ENCODE measurements around the gene IFIH1.

Gene IFIH1

DNA sequence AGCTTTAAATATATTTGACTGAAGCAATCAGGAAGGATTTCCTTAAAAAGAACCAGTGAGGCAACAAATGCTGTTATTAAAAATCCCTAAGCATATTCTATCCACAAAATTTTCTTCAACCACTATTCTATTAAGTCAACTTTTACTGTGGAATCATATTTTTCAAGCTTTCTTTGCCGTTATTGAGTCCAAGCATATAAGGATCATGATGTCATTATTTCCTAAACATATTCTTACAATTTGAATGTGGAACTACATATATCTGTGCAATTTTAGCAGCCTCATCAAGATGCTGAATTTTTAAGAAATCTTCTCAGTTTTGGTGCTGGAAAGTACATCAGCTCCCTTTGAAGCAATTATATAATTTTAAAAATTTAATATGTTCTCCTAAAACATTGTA, 5.6 kb downstream of the IFIH1 start:
- in situ Hi-C loops (cut with HindIII; ENCODE audit: low sequenced_read_pairs): no loop called here

DNA sequence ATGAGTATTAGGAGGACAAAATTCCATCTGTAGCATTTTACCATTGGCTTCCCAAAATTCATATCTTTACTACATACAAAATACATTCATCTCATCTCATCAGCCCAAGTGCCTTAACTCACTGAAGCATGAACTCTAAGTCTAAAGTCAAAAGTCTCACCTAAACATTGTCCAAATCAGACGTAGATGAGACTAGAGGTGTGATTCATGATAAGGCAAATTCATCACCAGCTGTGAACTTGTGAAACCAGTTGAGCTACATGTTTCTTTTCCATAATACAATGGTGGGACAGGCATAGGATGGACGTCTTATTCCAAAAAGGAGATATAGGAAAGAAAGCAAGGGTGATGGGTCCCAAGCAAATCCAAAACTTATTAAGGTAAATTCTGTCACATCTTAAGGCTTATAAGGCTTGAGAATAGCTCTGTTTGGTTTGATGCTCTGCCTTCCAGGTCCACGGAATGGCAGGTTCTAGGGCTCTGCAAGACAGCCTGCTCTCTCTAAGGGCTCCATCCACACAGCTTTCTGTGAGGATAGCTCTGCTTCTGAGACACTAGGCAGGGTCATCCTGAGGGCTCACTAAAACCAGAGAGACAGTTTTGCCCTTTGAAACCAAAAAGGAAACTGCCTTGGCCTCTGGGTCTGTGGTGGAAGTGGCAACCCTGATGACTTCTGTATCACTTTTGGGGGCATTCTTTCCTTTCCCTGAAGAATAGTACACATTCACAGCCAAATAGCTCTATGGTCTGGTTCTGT, 9.6 kb downstream of the IFIH1 start:
- in situ Hi-C loops (cut with HindIII; ENCODE audit: low sequenced_read_pairs): no loop called here

DNA sequence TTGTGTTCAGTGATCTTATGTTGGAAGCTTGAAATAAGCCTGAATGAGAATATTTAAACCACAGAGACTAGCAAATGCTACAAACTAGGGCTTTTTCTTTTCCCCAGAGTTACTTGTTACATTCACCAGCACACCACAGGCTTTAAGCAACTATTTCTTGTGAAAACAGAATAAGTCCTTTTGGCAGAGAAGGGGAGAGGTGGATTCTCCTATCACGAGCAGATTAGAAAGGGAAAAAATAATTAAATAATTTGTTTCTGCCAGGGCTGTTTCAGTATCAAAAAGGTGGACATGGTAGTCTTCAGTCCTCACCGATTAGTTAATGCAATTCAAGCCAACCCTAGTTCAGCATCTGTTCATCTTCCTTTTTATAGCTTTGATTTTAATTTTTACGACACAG, 12.6 kb downstream of the IFIH1 start:
- in situ Hi-C loops (cut with HindIII; ENCODE audit: low sequenced_read_pairs): no loop called here

DNA sequence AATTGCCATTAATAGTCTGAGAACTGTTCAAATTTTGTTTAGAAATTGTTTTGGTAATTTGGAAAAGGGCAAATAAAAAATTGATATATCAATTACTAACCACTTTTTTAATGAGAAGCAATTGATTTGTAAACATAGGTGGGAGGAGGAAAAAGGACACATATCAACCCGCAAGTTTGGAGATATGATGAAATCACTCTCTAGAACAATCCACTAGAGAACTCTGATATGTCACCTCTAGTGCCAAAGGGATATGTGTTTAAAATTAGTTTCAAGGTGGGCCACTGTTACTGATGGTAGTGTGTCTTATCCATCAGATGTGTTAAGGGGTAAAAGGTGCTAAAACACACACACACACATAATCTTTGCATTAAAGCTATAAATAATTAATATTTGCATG, 16.6 kb downstream of the IFIH1 start:
- in situ Hi-C loops (cut with HindIII; ENCODE audit: low sequenced_read_pairs): no loop called here

DNA sequence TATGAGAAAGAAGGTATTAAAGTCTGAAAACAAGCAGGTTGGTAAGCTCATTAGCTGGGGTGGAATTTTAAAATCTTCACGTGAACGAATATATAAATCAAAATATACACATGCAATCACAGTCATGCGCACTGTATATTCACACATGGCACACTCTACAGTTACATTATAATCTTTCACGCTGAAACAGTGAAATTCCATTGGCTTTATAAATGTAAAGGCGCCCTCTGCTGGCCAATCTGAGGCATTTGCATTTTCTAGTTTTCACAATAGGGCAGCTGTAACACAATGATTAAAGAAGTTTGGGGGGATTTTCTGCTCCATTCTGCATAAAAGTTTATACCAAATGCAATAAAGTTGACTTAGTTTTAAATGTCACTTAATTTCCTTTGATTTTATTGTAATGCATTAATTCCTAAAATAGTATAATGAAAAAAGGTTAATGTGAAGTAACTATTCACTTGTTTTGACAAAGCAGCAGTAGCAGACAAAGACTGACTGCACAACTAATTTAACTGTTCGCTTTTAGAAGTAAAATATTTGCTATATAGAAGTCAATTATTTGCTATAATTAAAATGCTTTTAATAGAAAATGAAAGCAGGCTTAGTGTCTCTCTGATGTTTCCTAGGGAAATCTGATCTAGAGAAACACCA, 17.2 kb downstream of the IFIH1 start:
- in situ Hi-C loops (cut with HindIII; ENCODE audit: low sequenced_read_pairs): no loop called here

DNA sequence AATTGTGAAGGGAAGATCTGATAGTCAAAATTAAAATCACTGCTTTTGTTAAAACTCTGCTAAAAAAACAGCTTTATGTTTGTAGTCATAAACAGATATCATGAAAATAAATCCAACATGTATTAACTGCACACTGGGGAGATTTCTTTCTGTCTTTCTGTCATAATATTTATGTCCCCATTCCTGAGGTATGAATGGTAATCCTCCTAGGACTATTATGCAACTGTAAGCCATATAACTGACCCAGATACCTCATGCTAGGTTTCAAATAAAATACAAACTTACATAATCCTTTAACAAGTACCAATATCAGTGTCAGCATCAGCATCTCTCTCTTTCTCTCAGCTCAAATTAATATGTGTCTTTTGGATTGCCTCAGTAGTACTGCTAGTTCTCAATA, 18.2 kb downstream of the IFIH1 start:
- in situ Hi-C loops (cut with HindIII; ENCODE audit: low sequenced_read_pairs): no loop called here

DNA sequence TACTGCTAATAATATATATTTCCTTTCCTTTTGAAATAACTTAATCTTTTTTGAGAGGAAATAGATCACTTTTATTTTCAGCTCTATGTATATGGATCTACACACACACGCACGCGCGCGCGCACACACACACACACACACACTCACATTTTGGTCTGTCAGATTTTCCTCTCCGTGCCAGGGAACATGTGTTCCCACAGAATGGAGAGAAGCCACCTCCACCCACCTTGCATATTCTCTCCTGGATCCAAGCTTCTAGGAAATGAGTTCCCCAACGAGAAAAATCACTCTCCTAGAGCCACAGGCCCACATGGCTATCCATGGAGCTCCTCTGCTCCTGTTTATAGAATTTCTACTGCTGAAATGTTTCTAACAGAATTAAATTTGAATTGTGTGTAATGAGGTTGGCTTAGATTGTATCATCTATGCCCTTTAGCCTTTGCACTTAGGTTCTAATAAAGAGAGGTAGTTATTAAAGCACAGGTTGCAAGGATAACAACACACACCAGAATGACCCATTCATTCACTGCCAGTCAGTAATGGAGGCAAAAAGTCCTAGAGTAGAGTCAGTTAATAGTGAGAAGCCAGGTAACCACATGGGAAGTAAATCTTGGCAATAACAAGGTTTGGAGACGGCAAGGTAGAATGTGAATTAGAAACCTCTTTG, 19.7 kb downstream of the IFIH1 start:
- in situ Hi-C loops (cut with HindIII; ENCODE audit: low sequenced_read_pairs): no loop called here

DNA sequence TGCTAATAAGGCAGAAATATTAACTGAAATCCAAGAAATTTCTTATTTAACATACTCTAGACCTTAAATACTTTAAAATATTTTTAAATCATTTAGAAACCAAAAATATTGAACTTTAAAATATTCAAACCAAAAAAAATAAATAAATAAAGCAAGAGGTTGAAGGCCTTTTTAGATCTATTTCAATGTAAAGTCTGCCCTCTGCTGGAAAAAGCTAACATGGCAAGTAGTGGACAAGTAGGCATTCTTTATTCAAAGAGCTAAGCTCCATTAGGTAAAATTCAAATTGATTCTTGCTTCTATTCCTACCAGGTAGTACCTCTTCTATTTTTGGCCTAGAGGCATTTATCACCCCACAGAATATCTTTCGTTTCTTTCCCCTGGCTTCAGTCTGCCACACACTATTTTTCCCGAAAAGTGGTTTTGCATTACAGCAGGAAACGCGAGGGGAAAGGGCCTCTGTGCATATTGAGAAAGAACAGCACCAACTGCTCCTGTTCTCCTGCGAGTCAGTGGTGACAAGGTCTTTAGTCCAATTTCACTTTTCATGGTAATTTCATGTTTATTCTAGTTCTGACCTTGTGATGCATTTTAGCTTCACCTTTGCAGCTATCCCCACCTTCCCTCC, 20.4 kb downstream of the IFIH1 start:
- in situ Hi-C loops (cut with HindIII; ENCODE audit: low sequenced_read_pairs): no loop called here

DNA sequence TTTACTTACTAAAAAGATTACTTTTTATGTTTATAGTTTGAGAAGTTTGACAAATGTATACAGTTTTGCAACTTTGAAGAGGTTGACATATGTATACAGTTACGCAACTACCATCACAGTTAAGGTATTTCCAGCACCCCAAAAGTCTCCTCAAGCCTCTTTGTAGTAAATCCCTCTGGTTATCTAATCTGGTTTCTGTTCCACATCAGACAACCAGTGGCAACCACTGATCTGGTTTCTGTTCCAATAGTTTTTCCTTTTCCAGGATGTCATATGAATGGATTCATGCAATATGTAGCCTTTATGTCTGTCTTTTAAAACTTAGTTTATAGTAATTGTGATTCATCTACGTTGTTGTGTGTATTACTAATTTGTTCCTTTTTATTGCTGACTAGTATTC, 23.5 kb downstream of the IFIH1 start:
- in situ Hi-C loops (cut with HindIII; ENCODE audit: low sequenced_read_pairs): no loop called here

DNA sequence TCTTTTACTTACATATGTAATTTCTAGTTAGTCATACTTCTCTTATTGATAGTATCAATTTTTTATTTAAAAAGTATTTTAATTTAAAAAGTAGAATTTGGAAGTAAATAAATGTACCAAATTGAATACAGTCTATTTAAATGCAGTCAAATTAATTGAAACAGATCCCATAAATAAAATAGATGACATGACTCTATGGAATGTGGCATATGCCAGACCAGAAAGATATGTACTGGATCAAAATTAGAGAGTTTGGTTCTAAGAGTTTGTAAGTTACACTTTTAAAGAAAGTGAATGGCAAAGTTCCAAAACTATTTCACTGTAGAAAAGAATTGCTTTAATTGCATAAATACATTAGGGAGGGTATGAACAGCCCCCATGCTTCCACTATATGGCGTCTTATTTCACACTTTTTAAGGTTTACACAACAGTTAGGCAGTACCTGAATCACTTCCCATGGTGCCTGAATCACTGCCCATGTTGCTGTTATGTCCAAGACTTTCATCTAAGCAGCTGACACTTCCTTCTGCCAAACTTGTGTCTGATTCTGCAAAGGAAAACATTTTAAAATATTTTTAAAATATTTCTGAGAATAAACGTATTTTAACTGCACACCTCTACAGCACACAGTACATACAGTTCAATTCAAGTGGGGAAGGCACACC, 25.2 kb downstream of the IFIH1 start:
- in situ Hi-C loops (cut with HindIII; ENCODE audit: low sequenced_read_pairs): no loop called here

DNA sequence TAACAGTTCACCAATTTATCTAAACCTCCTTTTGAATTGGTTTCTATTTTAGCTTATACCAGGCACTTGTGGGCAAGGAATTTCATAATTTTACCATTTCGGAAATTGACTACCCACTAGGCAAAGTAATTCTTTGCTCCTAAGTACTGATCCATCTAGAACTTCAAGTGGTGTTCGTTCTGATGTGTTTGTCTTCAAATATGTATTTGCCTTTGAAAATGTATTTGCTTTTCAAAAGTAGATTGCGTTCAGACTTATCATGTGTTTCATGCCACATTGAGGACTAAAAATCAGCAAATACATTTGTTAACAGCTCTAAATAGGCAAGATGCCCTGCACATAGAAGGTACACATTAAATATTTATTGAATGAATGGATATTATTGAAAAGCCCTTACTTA, 26.7 kb downstream of the IFIH1 start:
- in situ Hi-C loops (cut with HindIII; ENCODE audit: low sequenced_read_pairs): no loop called here

DNA sequence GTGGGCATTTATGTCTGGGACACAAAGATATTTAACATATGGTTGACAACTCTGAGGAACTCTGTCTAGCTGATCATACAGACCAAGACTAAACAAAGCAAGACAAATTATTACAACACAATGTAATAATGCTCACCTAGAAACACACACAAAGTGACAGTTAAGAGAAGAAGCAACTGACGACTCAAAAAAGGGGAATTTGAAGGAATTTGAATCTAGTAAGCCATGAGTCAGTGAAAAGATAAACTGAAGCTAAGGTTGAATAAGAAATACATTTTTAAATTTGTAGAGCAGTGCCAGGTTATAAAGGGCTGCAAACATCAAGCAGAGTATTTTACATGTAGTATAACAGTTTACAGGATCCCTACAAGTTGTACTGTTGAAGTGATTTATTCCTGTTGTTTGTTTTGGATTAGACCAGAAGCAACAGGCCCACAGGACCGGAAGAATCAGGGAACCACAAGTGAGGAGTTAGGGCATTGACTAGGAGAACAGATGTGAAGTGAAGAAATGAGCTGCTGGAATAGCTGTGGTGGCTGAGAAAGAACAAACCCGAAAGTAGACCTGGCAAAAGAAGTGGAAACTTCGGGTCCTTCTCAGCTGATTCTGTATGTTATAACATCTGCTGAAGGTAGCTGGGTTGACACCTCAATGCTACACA, 35.6 kb downstream of the IFIH1 start:
- in situ Hi-C loops (cut with HindIII; ENCODE audit: low sequenced_read_pairs): no loop called here

DNA sequence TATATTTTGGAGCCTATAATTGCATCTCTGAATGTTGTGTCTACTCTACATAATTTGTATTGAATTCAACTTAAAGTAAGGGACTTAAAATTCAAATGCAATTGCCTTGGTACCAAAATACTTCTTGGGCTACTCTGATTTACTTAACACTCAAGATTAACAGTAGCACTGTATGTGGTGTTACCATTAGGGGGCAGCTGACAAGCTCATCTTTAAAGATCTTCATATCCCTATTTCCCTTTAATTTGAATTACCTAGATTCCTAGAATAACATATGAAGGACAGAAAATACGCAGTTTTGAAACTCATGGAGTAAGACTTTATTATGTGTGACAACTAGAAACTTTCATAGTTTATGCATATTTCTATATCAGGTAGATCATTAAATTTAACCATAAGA, 37.8 kb downstream of the IFIH1 start:
- in situ Hi-C loops (cut with HindIII; ENCODE audit: low sequenced_read_pairs): no loop called here

DNA sequence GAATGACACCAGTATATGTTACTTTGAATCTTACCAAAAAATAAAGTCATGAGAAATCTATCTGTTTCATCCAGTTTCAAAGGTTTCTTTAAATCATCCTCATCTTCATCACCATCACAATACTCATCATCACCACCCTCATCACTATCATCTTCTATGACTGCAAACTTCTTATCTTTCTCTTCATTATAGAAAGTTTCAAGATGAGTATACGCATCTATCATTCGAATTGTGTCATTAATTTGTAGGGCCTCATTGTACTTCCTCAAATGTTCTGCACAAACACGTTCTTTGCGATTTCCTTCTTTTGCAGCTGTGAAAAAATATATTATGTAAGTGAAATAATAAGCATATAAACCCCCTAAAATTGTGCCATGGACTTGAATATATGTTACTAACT, 41.1 kb downstream of the IFIH1 start:
- in situ Hi-C loops (cut with HindIII; ENCODE audit: low sequenced_read_pairs): loop anchor here (5.0 kb wide), 1 partner anchor 55 kb away; no protein-coding TSS in a partner anchor

DNA sequence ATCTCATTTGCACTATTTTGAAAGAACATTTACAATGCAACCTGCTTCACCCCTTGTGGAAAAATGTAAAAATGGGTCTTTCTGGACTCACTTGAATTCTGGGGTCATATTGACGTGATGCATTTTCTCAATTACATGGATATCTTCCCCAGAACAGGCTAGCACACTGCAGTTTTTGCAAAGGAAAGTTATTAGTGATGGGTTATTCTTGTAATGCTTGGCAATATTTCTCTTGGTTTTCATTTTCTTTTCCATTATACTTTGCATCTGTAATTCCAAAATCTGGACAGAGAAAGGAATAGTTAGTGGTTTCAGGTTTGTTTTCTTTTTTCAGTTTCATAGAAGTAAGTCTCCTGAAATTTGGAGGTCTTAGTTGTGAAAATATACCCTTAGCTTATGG, 50.5 kb downstream of the IFIH1 start:
- in situ Hi-C loops (cut with HindIII; ENCODE audit: low sequenced_read_pairs): no loop called here

DNA sequence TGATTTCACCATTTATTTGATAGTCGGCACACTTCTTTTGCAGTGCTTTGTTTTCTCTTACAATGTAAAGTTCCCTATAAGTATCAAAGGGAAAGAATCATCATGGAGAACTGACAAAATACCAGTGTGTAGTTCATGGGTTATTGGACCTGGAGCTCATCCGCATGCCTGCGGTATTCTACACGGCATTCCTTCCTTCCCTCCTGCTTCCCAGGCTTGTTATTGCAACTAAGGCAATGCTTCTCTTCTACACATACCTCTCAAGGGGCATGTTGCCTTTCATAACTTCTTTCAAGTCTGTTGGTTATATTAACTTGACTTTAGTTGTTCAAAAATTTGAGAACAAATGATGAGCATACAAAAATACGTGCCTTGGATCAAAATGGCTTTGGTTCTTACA, 51.0 kb downstream of the IFIH1 start:
- in situ Hi-C loops (cut with HindIII; ENCODE audit: low sequenced_read_pairs): no loop called here

DNA sequence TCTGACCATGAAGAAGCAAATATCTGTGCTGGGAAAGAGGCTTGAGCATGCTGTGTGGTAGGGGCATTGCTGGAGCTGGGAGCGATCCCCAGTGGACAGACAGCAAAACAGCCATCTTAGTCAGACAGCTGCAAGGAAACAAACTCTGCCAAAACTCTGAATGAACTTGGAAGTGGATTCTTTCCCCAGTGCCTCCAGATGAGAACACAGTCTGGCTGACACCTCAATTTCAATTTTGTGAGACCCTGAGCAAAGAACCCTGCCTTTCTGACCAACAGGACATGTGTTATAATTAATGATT, 52.1 kb downstream of the IFIH1 start:
- in situ Hi-C loops (cut with HindIII; ENCODE audit: low sequenced_read_pairs): no loop called here

DNA sequence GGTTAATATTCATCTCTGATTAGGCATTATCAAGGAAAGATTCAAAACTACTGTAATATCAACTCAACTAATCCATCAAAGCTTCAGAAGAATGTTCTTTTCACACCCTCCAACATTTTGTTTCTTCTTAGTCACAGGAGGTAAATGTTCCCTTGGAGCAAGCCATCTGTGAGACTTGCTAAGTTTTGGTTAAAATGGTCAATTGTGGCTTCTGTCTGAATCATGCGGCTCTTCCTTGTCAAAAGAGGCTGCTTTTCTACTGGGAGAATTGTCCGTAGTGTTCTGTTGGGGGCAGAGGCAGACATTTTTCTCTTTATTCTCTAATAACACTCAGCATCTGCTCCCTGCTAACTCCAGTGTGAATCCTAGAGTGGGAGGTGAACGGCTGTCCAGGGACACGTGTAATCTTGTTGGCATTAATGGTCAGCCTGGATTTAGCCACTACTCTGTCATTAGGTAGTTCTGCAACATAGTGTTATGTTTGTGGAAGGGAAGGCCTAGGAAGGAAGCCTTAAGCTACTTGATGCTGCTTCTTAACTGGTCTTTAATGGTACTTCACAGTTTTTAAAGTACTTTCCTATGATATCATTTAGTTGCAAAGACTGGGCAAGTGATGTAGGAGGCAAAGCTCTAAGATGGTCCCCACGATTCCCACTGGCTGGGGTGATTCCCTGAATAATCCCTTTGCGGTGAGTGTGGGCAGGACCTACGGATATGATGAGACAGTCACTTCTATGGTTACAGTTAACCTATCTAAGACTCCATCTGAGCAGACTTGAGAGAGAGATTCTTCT, 52.6 kb downstream of the IFIH1 start:
- in situ Hi-C loops (cut with HindIII; ENCODE audit: low sequenced_read_pairs): no loop called here

DNA sequence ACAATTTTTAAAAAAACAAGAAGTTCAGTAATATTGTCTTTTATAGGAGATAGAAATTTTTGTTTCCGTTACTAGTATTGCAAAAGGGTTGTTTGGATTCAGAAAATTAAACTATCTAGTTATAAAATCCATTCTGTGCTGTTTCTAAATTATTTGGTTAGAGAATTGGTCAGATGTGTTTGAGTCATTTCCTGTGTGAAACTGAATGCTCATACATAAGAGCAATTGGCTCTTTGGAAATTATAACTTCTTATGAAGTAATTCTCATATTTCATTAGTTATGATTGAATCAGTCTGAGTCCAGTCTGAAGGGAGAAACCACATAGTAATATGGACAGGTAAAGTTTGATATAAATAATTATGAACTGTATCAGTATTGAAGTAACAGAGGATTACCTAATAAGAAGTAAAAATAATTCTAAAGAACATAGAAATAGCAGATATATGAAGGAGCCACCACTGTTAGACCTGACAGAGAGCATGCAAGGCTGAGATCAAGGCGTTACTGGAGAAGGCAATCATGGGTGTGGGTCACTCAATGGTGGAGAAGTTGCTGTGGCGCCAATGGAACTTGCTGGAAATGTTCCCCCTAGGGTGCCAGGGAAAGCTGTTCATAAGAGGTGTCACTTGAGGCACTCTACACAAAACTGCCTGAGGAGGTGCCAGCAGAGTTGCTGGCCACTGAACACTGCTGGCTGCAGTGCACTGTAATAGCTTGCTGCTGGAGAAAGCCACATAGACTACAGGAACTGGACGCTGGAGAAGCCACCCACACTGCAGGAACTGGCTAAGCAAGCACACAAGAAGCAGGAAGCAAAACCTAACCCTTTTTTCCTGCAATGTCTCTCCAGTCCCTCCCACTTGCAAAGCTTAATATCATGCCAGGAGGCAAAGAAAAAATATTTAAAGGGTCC, 57.2 kb downstream of the IFIH1 start:
- in situ Hi-C loops (cut with HindIII; ENCODE audit: low sequenced_read_pairs): no loop called here
